Islet of Langerhans (tissue), 1 donor: Measurements from ENCODE around the gene RAB28.

ENCODE experiments used
- FAIRE-seq: peaks from one replicate; lab custom pipeline; 2011; peaks lifted over from hg19 to GRCh38; lab: Jason Lieb, UNC

Gene RAB28

GRCh38 chr4:13368217-13368616 lies 115.9 kb downstream of the RAB28 start:
- FAIRE-seq = no peak

- no peak for FAIRE-seq
Observed at GRCh38 chr4:13367691-13368090, 116.4 kb downstream of the RAB28 start.

GRCh38 chr4:13367244-13367643 lies 116.9 kb downstream of the RAB28 start:
- FAIRE-seq = no peak

GRCh38 chr4:13365195-13365594 lies 118.9 kb downstream of the RAB28 start:
- no peak for FAIRE-seq

GRCh38 chr4:13364653-13365052 lies 119.5 kb downstream of the RAB28 start:
- FAIRE-seq = no peak

GRCh38 chr4:13364172-13364571 lies 120.0 kb downstream of the RAB28 start:
- FAIRE-seq = no peak

- no peak for FAIRE-seq
Observed at GRCh38 chr4:13359809-13360208, 124.3 kb downstream of the RAB28 start.

GRCh38 chr4:13355111-13355880 lies 128.8 kb downstream of the RAB28 start:
- no peak for FAIRE-seq

- no peak for FAIRE-seq
Observed at GRCh38 chr4:13349096-13349495, 135.0 kb downstream of the RAB28 start.

- no peak for FAIRE-seq
Observed at GRCh38 chr4:13348216-13348615, 135.9 kb downstream of the RAB28 start.

GRCh38 chr4:13347517-13348125 lies 136.5 kb downstream of the RAB28 start:
- FAIRE-seq = no peak

- no peak for FAIRE-seq
Observed at GRCh38 chr4:13344216-13344615, 139.9 kb downstream of the RAB28 start.

- no peak for FAIRE-seq
Observed at GRCh38 chr4:13340672-13341071, 143.5 kb downstream of the RAB28 start.

GRCh38 chr4:13331827-13332226 lies 152.3 kb downstream of the RAB28 start:
- no peak for FAIRE-seq

- FAIRE-seq = no peak
Observed at GRCh38 chr4:13329963-13330362, 154.2 kb downstream of the RAB28 start.

GRCh38 chr4:13329340-13329850 lies 154.7 kb downstream of the RAB28 start:
- FAIRE-seq = no peak

- no peak for FAIRE-seq
Observed at GRCh38 chr4:13328591-13328990, 155.5 kb downstream of the RAB28 start.

GRCh38 chr4:13327991-13328390 lies 156.1 kb downstream of the RAB28 start:
- FAIRE-seq = no peak

- no peak for FAIRE-seq
Observed at GRCh38 chr4:13325744-13326143, 158.4 kb downstream of the RAB28 start.

- FAIRE-seq = no peak
Observed at GRCh38 chr4:13323921-13324320, 160.2 kb downstream of the RAB28 start.

GRCh38 chr4:13322681-13323101 lies 161.4 kb downstream of the RAB28 start:
- FAIRE-seq = no peak
